HG03060 (cell line): ENCODE measurements around the gene MEF2A.
"Not testable (repeated sequence)": the region's sequence is repeated elsewhere in the genome, so short reads cannot be mapped to it uniquely, and the experiment has no call there.

ENCODE experiments used
- ATAC-seq: cut with Tn5 transposase; IDR thresholded peaks from one replicate; pipeline ENCODE4 v1.9.1; 2021; ENCODE audit warnings: low read depth, moderate number of reproducible peaks; ENCODE audit not compliant: unreplicated experiment

The MEF2A gene

DNA sequence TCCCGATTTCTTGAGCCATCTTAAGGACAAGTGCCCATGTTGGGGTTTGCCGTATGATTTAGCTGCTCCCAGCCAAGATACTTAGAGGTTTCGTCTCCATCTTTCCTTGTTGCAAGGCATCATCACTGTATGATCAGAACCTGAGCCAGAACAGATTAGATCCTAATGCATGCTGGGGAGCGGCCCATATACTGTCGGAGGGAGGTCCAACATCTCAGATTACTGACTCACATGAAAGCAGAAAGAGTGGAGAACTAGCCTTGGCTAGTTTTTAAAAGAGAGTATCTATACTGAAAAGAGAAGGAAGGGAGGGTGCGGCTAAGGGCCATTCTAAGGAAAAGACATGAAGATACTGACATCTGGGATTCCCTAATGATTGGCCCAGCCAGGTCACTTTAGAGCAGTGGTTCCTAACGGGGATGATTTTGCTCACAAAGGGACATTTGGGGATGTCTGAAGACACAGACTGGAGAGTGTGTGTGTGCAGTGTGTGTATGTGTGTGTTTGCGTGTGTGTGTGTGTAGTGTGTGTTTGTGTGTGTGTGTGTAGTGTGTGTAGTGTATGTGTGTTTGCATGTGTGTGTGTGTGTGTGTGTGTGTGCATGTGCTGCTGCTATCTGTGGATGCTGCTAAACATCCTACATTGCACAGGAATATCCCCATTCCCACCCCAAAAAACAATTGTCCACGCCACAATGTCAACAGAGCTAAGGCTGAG lies 179.7 kb downstream of the MEF2A start:
- no peak for ATAC-seq

DNA sequence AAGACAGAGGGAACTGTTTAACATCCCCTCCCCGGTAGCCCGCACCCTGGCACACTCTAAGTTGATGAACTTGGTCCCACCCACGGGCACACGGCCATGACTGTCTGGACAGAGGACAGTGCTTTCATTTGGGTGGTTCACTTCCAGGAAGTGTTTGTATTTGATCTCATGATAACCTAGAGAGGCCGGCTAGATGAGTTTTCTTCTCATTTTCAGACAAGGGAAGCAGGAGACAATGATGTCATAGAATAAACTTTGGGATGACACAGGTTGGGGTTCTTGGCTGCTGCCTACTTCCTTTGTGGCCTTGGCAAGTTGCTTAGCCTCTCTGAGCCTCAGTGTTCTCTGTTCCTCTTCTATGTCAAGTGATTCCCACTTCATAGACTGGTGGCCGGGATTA lies 183.6 kb downstream of the MEF2A start:
- no peak for ATAC-seq

DNA sequence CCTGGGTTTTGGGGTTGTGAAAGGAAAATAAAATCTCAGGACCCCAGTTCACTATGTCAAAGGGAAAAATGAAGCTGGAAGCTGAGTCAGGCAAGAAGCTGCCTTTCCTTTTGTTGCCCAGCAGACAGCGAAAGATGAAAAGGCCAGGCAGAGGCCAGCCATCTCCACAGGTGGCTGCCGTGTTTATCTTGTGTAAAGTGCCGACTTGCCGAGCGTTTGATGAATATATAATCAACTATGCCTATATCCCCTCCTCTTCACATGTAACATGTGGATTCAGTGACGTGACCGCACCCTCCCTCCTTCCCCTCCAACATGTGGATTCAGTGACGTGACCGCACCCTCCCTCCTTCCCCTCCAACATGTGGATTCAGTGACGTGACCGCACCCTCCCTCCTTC lies 184.5 kb downstream of the MEF2A start:
- ATAC-seq: not testable (repeated sequence)

DNA sequence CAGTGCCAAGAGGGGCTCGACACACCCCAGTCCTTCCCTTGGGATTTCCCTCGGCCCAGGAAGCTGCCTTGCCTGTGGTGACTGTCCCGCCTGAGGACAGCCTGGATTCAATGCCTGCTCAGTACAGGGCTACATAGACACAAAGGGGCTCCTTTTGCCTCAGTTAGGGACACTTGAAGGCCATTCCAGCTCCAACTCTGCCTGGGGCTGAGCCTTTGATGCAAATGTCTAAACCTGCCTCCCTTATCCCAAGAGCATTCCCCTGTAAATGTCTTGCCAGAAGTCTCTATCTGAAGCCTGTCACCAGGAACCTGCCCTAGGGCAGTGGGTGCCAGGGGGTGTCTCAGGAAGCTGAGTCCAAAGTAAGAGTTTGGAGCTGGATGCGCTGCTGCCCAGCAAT lies 186.8 kb downstream of the MEF2A start:
- ATAC-seq: no peak

DNA sequence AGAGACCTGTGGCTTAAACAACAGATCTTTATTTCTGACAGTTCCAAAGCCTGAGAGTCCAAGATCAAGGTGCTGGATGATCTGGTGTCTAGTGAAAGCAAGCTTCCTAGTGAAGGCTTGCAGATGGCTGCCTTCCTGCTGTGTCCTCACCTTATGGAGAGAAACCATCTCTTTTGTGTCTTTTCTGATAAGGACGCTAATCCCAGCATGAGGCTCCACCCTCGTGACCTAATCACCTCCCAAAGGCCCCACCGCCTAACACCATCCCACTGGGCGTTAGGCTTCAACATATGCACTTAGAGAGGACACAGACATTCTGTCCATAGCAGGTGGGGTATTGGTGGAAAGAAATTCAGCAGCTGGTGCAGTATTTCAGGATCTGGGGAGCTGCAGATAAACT lies 187.3 kb downstream of the MEF2A start:
- no peak for ATAC-seq

DNA sequence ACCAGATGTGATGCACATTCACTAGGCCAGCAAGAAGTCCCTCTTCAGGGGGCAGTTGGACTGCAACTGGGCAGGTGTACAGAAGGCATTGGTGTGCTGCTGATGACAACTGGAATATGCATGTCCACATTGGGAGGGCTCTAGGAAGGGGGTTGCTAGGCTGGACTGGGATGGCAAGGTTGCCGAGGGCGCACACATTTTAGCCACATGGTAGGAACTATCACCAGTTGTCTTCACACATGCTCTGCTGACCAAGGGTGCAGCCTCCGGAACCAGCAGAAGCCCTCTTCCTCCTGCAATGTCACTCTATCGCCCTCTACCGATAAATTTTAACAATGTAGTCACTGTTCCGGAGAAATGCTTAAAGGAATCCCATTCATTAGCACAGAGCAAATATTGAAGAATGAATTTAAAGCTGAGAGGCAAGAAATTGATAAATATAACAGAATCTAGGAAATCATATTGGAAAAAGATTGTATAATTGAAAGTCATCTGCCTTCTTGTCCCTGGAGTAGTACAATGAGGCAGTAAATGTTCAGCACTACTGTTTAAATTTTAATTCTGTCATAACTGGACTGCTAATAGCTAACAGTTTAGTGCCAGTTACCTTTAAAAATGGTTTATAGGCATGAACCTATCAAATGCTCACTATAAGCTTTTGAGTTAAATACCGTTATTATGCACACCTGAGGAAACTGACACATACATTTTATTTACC lies 190.1 kb downstream of the MEF2A start:
- peak; percentile 64 for ATAC-seq

DNA sequence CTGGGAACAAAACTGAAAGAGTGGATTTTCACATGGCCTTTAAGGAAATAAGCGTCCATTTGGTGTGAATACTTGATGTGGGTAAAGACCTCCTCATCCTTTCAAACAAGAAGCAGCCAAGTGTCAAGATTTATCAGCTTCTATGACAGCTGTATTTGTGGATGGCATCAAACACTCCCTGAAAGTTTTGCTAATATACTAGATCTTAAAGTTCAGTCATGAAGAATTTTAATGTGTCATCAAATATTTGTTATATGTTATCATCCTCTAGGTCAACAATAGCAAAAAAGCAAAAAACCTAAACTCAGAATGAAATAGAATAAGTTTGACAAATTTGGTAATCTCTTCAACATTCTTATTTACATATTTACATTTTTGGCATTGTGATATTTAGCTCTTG lies 196.5 kb downstream of the MEF2A start:
- no peak for ATAC-seq

DNA sequence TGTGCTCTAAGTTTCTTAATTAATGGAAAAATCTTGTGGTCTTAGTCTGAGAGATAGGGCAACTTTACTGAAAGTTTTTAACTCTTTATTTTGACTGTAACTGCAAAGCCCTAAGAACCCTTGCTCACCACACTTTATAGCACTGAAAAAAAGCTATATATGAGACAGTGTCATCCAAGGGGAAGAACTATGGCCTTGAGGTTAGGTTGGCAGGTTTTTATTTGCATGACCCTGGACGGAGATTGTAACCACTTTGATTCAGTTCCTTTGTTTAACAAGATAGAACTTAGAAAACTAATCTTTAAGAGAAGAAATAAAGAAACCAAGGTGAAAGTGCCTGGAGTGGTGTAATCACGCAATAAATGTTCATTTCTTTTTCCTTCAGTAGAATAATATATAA lies 198.0 kb downstream of the MEF2A start:
- ATAC-seq: no peak

DNA sequence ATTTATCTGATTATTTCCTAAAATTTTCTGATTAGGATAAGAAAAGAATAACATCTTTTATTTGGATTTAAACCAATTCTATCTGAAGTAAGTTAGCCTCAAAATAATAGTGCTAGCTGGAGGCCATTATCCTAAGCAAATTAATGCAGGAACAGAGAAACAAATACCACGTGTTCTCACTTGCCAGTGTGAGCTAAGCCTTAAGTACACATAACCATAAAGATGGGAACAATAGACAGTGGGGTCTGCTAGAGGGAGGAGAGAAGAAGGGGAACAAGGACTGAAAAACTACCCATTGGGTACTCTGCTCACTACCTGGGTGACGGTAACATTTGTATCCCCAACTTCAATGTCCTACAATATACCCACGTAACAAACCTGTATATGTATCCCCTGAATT lies 198.7 kb downstream of the MEF2A start:
- ATAC-seq: no peak
